Fibroblast of the conjunctiva (primary cell): ENCODE measurements around the gene GTSF1L.

Source experiments
- DNase-seq: peaks from one replicate; pipeline ENCODE4 v3.0.0-alpha.2; 2010; ENCODE audit warnings: low read depth

GTSF1L gene

DNA sequence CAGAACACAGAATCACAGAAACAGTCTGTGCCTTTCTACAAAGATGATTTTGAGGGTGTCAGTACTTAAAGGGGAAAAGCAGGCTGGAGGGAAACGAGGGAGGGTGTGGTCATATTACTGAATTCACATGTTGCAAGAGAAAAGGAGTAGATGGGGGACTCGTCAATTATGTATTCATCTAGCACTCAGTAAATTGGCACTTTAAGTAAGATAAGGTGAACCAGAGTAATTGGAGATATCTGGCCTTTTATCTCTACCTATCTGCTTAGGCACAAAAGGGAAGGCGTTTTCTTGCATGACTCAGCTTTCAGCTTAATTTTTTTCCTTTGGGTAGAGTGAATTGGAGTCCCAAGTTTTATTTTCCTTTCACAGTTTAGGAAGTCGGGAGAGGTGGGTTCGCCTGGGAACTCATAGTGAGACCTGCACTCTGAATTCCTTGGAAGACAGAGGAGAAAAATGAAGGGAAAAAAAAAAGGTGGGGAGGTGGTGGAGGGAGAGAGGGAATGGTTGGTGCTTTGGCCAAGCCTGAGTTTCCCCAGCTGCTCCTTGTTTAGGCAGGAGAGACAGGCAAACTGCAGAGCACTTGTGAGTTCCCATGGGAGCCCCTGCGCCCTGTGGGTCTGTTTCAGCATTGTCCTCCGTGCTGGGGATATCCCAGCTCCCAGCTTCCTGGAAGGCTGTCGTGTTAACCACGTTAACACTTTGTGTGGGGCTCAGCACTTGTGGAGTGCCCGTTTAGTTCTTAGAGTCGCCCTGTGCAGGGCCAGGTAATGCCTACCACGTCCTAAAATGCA lies 19.7 kb upstream of the GTSF1L start:
- DNase-seq = no peak

GRCh38 chr20:43744966-43745730 lies 18.3 kb upstream of the GTSF1L start:
- no peak for DNase-seq

GRCh38 chr20:43744151-43744611 lies 17.4 kb upstream of the GTSF1L start:
- DNase-seq = no peak

- DNase-seq = no peak
Observed at GRCh38 chr20:43740642-43741041, 13.8 kb upstream of the GTSF1L start.

DNA sequence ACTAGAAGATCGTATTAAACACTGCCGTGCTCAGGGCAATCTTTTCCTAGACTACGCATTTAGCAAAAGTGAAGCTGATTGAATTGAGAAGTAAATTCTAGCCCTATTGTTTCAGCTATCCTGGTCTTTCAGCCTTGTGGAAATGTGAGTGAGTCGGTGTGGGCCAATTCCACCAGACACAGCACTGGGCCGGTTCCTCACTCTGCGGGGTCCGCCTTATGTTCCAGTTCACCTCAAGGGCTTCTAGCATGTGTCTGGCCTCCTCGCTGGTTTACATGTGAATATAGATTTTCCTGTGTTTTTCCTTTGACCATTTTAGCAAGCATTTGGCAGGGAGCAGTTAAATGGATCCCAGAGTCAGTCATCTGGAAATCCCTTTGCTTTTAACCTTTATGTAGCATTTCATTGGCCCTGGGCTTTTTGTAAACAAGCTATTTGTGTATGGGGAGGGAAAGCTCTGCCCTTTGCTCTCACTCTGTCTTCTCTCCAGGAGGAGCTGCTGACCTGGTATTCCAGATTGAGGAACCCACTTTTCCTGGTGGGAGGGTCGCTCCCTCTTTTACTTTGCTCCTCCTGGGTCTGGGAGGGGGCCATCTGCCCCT lies 12.4 kb upstream of the GTSF1L start:
- no peak for DNase-seq

GRCh38 chr20:43737925-43738324 lies 11.1 kb upstream of the GTSF1L start:
- no peak for DNase-seq

DNA sequence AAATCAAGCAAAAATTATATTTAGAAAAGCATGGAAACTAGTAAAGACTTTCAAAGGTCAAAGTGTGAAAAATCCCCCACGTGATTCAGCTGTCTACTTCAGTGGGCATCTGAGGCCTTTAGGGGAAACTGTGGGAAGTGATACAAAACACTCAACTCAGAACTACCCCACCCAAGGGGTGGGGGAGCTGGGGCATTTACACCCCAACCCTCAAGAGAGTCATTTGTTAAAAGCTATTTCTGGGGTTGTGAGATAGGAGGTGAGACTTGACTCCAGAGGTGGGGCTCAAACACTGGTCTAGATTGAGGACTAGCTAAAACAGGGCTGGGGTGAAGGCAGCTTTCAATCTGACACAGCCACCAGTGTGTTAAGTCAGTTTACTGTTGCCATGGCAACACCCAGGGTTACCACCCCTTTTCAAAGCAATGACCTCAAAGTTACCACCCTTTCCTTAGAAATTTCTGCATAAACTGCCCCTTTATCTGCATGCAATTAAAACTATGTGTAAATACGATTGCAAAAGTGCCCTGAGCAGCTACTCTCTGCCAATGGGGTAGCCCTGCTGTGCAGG lies 9.9 kb upstream of the GTSF1L start:
- DNase-seq = no peak

DNA sequence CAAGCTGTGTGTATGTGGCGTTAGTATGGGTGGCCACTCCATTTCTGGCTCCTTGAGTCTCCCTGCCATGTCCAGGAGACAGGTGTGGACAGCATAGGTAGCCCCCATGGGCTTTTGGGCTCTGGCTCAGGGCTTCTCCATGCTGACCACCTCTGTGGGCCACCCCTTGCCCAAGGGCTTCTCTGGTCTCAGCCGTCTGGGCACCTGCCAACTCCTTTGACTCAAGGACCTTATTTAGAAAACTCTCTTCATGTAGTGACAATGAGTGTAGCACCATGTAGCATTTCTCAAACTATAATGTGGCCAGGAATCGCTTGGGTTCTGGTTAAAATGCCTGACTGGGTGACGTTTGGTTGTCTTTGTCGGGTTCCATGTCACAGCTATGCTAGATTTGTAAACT lies 5.1 kb upstream of the GTSF1L start:
- no peak for DNase-seq

DNA sequence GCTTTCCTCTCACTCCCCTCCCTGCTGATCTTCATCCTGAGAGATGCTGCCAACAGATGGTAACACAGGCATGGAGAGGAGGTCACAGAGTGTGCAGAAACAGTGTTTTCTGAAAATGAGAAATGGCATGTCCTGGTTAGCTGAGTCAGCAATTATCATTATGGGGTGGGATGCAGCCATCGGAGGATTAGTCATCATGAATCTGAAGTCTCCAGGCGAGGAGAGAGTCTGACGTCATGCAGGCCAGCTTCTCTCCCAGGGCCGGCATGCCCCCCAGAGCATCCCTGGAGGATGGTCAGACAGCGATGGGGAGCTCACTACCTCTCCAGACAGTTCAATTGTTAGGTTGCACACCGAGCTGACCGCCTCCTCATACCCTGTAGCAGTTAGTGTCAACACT lies 4.7 kb upstream of the GTSF1L start:
- no peak for DNase-seq

DNA sequence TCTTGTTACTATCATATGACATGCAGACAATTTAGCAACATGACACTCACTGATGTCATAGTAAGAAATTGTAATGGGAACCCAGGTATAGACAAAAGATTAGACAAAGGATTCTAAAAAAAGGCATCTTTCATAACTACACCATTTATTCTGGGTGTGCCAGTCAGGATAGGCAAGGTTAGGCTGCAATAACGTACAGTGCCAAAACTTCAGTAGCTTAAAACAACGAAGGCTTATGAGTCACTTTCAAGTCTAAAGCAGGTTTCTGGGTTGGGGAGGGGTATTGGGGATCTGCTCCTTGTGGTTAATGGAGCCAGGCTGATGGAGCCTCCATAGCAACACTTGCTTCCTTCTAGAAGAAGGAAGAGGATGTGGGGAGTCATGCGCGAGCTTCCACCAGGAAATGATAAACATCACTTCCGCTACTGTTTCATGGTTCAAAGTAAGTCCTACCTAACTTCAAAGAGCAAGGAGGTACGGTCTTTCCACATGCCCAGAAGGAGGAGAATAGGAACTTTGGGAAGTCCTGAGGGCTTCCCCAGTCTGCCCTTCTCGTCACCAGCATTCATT lies 2.0 kb upstream of the GTSF1L start:
- DNase-seq = no peak

DNA sequence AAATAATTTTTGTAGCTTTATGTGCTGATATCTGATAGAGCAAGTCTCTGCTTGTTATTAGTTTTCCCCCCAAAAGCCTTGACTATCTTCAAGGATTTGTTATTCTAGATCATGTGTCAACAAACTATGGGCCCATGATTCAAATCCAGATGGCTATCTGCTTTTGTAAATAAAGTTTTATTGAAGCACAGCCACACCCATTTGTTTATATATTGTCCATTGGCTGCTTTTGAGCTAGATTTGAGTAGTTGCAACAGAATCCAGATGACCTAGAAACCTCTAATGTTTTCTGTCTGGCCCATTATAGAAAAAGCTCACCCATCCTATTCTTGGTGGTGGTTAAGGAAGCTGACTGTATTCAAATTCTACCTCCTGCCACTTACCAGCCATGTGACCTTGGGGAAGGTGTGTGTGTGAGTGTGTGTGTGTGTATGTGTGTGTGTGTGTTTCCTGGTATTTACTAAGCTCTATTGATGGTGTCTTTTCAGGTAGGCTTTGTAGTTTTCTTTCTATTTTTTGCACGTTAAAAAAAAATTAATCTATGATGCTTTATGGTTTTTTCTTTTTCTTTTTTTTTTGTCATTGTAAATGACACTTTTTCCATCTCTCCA lies 1.3 kb upstream of the GTSF1L start:
- DNase-seq = no peak

GRCh38 chr20:43726333-43726732 lies 469 bp downstream of the GTSF1L start:
- no peak for DNase-seq

DNA sequence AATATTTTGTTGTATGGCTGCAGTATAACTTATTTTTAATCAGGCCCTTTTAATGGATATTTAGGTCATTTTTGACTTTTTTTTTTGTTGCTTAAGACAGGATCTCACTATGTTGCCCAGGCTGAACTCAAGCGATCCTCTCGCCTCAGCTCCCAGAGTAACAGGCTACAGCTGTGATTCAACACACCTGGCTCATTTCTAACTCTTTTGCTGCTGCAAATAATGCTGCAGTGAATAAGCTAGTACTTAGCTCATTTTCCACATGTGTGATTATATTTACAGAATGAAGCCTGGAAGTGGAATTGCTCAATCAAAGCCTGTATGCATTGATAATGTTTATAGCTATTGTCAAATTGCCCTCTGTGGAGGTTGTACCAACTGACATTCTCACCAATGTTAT lies 1.1 kb downstream of the GTSF1L start:
- DNase-seq = no peak

GRCh38 chr20:43724383-43724782 lies 2.4 kb downstream of the GTSF1L start:
- DNase-seq = no peak

- no peak for DNase-seq
Observed at GRCh38 chr20:43723735-43724134, 3.1 kb downstream of the GTSF1L start.

GRCh38 chr20:43723186-43723585 lies 3.6 kb downstream of the GTSF1L start:
- no peak for DNase-seq

DNA sequence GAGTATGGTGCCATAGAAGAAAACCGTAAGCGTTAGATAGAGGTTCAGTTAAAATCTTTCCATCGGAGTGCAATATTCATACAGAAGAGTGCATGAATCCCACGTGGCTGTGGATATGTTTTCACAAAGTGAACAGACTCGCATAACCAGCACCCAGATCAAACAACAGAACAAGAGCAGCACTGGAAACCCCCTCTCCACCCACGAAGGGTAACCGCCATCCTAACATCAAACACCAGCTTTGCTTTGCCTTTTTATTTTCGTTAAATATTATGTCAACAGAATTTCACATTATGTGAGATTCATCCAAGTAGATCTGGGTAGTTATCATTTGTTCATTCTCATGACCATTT lies 4.7 kb downstream of the GTSF1L start:
- DNase-seq = no peak

GRCh38 chr20:43721429-43722152 lies 5.2 kb downstream of the GTSF1L start:
- DNase-seq = no peak

- DNase-seq = no peak
Observed at GRCh38 chr20:43721097-43721428, 5.7 kb downstream of the GTSF1L start.

DNA sequence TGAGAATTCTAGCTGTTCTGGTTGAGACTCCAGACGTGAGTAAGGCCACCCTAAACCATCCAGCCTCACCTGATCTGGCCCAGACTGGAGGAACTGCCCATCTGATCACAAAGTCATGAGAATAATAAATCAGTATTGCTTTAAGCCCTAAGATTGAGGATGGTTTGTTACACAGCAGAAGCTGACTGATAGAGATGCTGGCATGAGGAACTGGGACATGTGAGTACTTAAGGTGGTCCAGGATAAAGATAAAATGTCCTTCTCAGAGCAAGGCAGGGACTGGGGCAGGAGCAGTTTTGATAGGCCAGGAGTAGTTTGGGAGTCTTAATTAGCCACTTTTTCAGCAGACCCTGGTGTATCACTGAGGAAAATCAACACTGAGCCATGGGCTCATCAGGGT lies 6.8 kb downstream of the GTSF1L start:
- no peak for DNase-seq

DNA sequence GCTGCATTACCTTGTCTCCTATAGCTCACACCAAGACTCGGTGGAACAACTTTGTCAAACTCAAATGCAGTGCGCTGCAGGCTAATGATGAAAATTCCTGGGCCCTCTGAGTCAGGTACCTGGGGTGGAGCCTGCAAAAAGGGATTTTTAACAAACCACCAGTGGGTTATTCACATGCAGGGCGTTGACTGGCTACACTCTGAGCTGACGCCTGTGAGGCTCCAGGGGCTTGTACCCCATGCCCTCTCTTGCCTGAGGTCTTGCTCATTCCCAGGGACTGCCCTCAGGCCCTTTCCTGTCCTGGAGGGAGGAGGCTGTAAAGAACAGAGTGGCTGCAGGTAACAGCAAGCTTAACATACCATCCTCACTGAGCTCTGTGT lies 9.2 kb downstream of the GTSF1L start:
- no peak for DNase-seq
